ENCODE results near the gene SLC9A3.

- no peak for TF ChIP-seq CREB5 (CRISPR knock-in tag; IDR thresholded peaks at IDR 0.05; ENCODE audit: low read depth)
- no peak for TF ChIP-seq POU6F1 (CRISPR knock-in tag; IDR thresholded peaks at IDR 0.05; ENCODE audit: borderline replicate concordance, low read depth)
- TF ChIP-seq PPARA (CRISPR knock-in tag; IDR thresholded peaks at IDR 0.05; ENCODE audit: borderline replicate concordance): no peak
- TF ChIP-seq ARNTL (CRISPR knock-in tag; IDR thresholded peaks at IDR 0.05; ENCODE audit: borderline replicate concordance, low read depth): no peak
- no peak for TF ChIP-seq ZFP30 (CRISPR knock-in tag; IDR thresholded peaks at IDR 0.05)
- no peak for TF ChIP-seq BACH2 (CRISPR knock-in tag; IDR thresholded peaks at IDR 0.05; ENCODE audit: borderline replicate concordance)
- no peak for TF ChIP-seq PATZ1 (CRISPR knock-in tag; IDR thresholded peaks at IDR 0.05; ENCODE audit: borderline replicate concordance)
- no peak for TF ChIP-seq ZFP3 (CRISPR knock-in tag; IDR thresholded peaks at IDR 0.05)
- TF ChIP-seq TCF4 (CRISPR knock-in tag; IDR thresholded peaks at IDR 0.05; ENCODE audit: borderline replicate concordance): no peak
These were observed 87.6 kb downstream of the SLC9A3 start for GRCh38 chr5:436641-436975.

Measured in SK-N-SH treated with all-trans-retinoic acid at 6 μM for 48 hours (cell line).